Activated T-helper 1 cell treated with Interleukin-2 at 50 U/mL for 16 hours (primary cell): ENCODE measurements around the gene OTUD3.
"Not testable (repeated sequence)": the region's sequence is repeated elsewhere in the genome, so short reads cannot be mapped to it uniquely, and the experiment has no call there.

ENCODE experiments used
- DNase-seq: peaks from one replicate; pipeline ENCODE4 v3.0.0-alpha.2; 2020; ENCODE audit warnings: low read depth

Gene OTUD3

GRCh38 chr1:19868575-19868974, 13.6 kb upstream of the OTUD3 start:
- DNase-seq = not testable (repeated sequence)

GRCh38 chr1:19869453-19869852, 12.7 kb upstream of the OTUD3 start:
- DNase-seq = not testable (repeated sequence)

GRCh38 chr1:19869929-19870328, 12.3 kb upstream of the OTUD3 start:
- DNase-seq = no peak

GRCh38 chr1:19872190-19872589, 10.0 kb upstream of the OTUD3 start:
- DNase-seq = no peak

GRCh38 chr1:19877181-19877750, 4.9 kb upstream of the OTUD3 start:
- no peak for DNase-seq

GRCh38 chr1:19877821-19878636, 4.2 kb upstream of the OTUD3 start:
- DNase-seq = no peak

GRCh38 chr1:19878637-19878985, 3.6 kb upstream of the OTUD3 start:
- DNase-seq = no peak

GRCh38 chr1:19879227-19879626, 3.0 kb upstream of the OTUD3 start:
- DNase-seq = no peak

- no peak for DNase-seq
Observed at GRCh38 chr1:19879661-19880060, 2.5 kb upstream of the OTUD3 start.

- DNase-seq = not testable (repeated sequence)
Observed at GRCh38 chr1:19880841-19881240, 1.4 kb upstream of the OTUD3 start.

GRCh38 chr1:19884312-19884711, 2.1 kb downstream of the OTUD3 start:
- DNase-seq = no peak

GRCh38 chr1:19885821-19886220, 3.6 kb downstream of the OTUD3 start:
- DNase-seq = no peak

GRCh38 chr1:19888112-19888511, 5.9 kb downstream of the OTUD3 start:
- no peak for DNase-seq

GRCh38 chr1:19889656-19890055, 7.5 kb downstream of the OTUD3 start:
- no peak for DNase-seq

- no peak for DNase-seq
Observed at GRCh38 chr1:19892129-19892528, 9.9 kb downstream of the OTUD3 start.

GRCh38 chr1:19892628-19893168, 10.5 kb downstream of the OTUD3 start:
- DNase-seq = no peak

GRCh38 chr1:19893687-19894086, 11.5 kb downstream of the OTUD3 start:
- DNase-seq = no peak

- no peak for DNase-seq
Observed at GRCh38 chr1:19894218-19894617, 12.0 kb downstream of the OTUD3 start.

GRCh38 chr1:19901653-19902052, 19.5 kb downstream of the OTUD3 start:
- no peak for DNase-seq

GRCh38 chr1:19903621-19904020, 21.4 kb downstream of the OTUD3 start:
- DNase-seq = no peak

GRCh38 chr1:19907456-19907855, 25.3 kb downstream of the OTUD3 start:
- DNase-seq = no peak

GRCh38 chr1:19909392-19909791, 27.2 kb downstream of the OTUD3 start:
- no peak for DNase-seq

- DNase-seq = no peak
Observed at GRCh38 chr1:19909971-19910370, 27.8 kb downstream of the OTUD3 start.

GRCh38 chr1:19910650-19911049, 28.5 kb downstream of the OTUD3 start:
- DNase-seq = no peak
